HCT116 (cell line): ENCODE measurements around the gene PDK2. TPM values are rescaled to one million over a fixed set of nuclear protein-coding genes. Genes with fewer than 3 reads are reported as not detected.

ENCODE experiments used
- ATAC-seq: fragments of 200-7000 bp; cut with Tn5 transposase; 2 replicates; pipeline ENCODE4 v1.9.1; 2020; ENCODE audit warnings: mild to moderate bottlenecking, moderate library complexity
- BruUV-seq: library from RNA; stranded (reverse); fragments of 400-500 nt; replicated peaks from 2 replicates; lab custom pipeline; 2021; lab: Mats Ljungman, UMichigan
- CTCF ChIA-PET: fragments of 300-600 bp; sonication (Branson Sonifier 250); formaldehyde crosslinking; loops from one replicate; lab custom pipeline; 2021; ENCODE audit warnings: antibody characterized with exemption; lab: Charles Lee
- POLR2A ChIA-PET: fragments of 300-600, 350-600 bp; sonication (Branson Sonifier 250); formaldehyde crosslinking; loops from one replicate; lab custom pipeline; 2021; ENCODE audit warnings: antibody characterized with exemption; lab: Charles Lee
- RAD21 ChIA-PET, 2 experiments: fragments of 300-600 bp; sonication (Branson Sonifier 250); formaldehyde crosslinking; loops; one replicate each; lab custom pipeline; 2023; ENCODE audit warnings: low total read pairs in 2 of 2; ENCODE audit not compliant: uncharacterized antibody in 2 of 2, unreplicated experiment in 2 of 2, low non-redundant PET in 1 of 2; lab: Charles Lee
- DNase-seq: peaks from one replicate; pipeline ENCODE4 v3.0.0-alpha.2; 2010; ENCODE audit warnings: low read depth, low spot score
- H2AFZ ChIP-seq: fragments of 200-600 bp; shearing (Covaris generic), sonication (generic); 2 replicates; pipeline ENCODE4 v1.6.1; 2017; ENCODE audit warnings: low read depth, mixed run types, mixed read lengths, antibody characterized with exemption, low read length; ENCODE audit not compliant: poor library complexity, severe bottlenecking
- H3K27ac ChIP-seq: 2 replicates; pipeline ENCODE4 v1.5.1; 2012; ENCODE audit warnings: low read depth, low read length
- H3K27me3 ChIP-seq: fragments of 200-600 bp; sonication (generic); 2 replicates; pipeline ENCODE4 v1.6.1; 2016; ENCODE audit warnings: mixed run types, low read length, mixed read lengths; ENCODE audit not compliant: insufficient read depth
- H3K36me3 ChIP-seq, 2 experiments: fragments of 200-500 bp in 1 of 2; fragments of 200-600 bp in 1 of 2; sonication (Bioruptor generic) in 1 of 2; sonication (generic) in 1 of 2; 2 replicates each; pipeline versions ENCODE4 v1.5.1 to v1.6.1; 2014 to 2016; ENCODE audit warnings: low read length in 2 of 2, inconsistent platforms in 1 of 2, mixed read lengths in 1 of 2, mixed run types in 1 of 2; ENCODE audit not compliant: insufficient read depth in 2 of 2, control insufficient read depth in 1 of 2
- H3K4me1 ChIP-seq, 2 experiments: fragments of 200-600 bp in 1 of 2; sonication (generic) in 1 of 2; 2 replicates each; pipeline versions ENCODE4 v1.5.1 to v1.6.1; 2012 to 2017; ENCODE audit warnings: low read length in 2 of 2, inconsistent platforms in 1 of 2, mild to moderate bottlenecking in 1 of 2, mixed read lengths in 1 of 2, mixed run types in 1 of 2, moderate library complexity in 1 of 2; ENCODE audit not compliant: insufficient read depth in 2 of 2, control insufficient read depth in 1 of 2
- H3K4me2 ChIP-seq: fragments of 200-600 bp; sonication (generic); 2 replicates; pipeline ENCODE4 v1.6.1; 2017; ENCODE audit warnings: mixed run types, low read length, mixed read lengths
- H3K4me3 ChIP-seq, 2 experiments: fragments of 200-600 bp in 1 of 2; sonication (generic) in 1 of 2; replicated peaks in 1 of 2; 2 replicates each; pipeline ENCODE4 v1.5.1; 2011 to 2016; ENCODE audit warnings: low read length in 2 of 2, control low read depth in 1 of 2, low read depth in 1 of 2, mild to moderate bottlenecking in 1 of 2, mixed read lengths in 1 of 2, mixed run types in 1 of 2
- H3K79me2 ChIP-seq: fragments of 200-600 bp; sonication (generic); 2 replicates; pipeline ENCODE4 v1.6.1; 2017; ENCODE audit warnings: mild to moderate bottlenecking, mixed run types, low read length, moderate library complexity, mixed read lengths; ENCODE audit not compliant: insufficient read depth
- H3K9ac ChIP-seq: fragments of 200-600 bp; sonication (generic); 2 replicates; pipeline ENCODE4 v1.6.1; 2016; ENCODE audit warnings: low read length, mixed read lengths
- H3K9me2 ChIP-seq: fragments of 200-600 bp; sonication (generic), shearing (Covaris generic); 2 replicates; pipeline ENCODE4 v1.6.1; 2017; ENCODE audit warnings: mixed run types, mild to moderate bottlenecking, moderate library complexity; ENCODE audit not compliant: insufficient read depth
- H3K9me3 ChIP-seq, 2 experiments: fragments of 200-500 bp in 1 of 2; fragments of 200-600 bp in 1 of 2; sonication (Bioruptor generic) in 1 of 2; sonication (generic) in 1 of 2; 2 replicates each; pipeline ENCODE4 v1.6.1; 2014 to 2017; ENCODE audit warnings: low read length in 2 of 2, mixed read lengths in 2 of 2, inconsistent platforms in 1 of 2, low read depth in 1 of 2, mild to moderate bottlenecking in 1 of 2, mixed run types in 1 of 2, moderate library complexity in 1 of 2; ENCODE audit not compliant: control insufficient read depth in 1 of 2, insufficient read depth in 1 of 2
- H4K20me1 ChIP-seq: fragments of 200-600 bp; sonication (generic), shearing (Covaris generic); 2 replicates; pipeline ENCODE4 v1.6.1; 2017; ENCODE audit warnings: mixed run types, mild to moderate bottlenecking, moderate library complexity; ENCODE audit not compliant: insufficient read depth
- CBX3 ChIP-seq: IDR thresholded peaks from 2 replicates; pipeline ENCODE4 v1.6.1; 2012; ENCODE audit warnings: low read depth
- CEBPB ChIP-seq: IDR thresholded peaks from 2 replicates; pipeline ENCODE4 v1.6.1; 2012; ENCODE audit warnings: low read depth
- EGR1 ChIP-seq: IDR thresholded peaks from 2 replicates; pipeline ENCODE4 v1.6.1; 2012; ENCODE audit warnings: low read depth
- ELF1 ChIP-seq: IDR thresholded peaks from 2 replicates; pipeline ENCODE4 v1.6.1; 2012; ENCODE audit warnings: low read depth, borderline replicate concordance
- FOSL1 ChIP-seq: IDR thresholded peaks from 2 replicates; pipeline ENCODE4 v1.6.1; 2012; ENCODE audit warnings: low read depth
- SIN3A ChIP-seq: IDR thresholded peaks from 2 replicates; pipeline ENCODE4 v1.6.1; 2012; ENCODE audit warnings: low read depth
- SP1 ChIP-seq: IDR thresholded peaks from 2 replicates; pipeline ENCODE4 v1.6.1; 2012; ENCODE audit warnings: low read depth
- TCF7L2 ChIP-seq: IDR thresholded peaks from 2 replicates; pipeline ENCODE4 v1.7.0; 2011; ENCODE audit warnings: borderline replicate concordance, inconsistent platforms; ENCODE audit not compliant: insufficient read depth, insufficient read length; ENCODE audit errors: extremely low read depth
- ZFX ChIP-seq: fragments of 450-650 bp; IDR thresholded peaks from 2 replicates; pipeline ENCODE4 v1.6.1; 2017
- ZNF274 ChIP-seq: fragments of 200-500 bp; sonication (Bioruptor generic); IDR thresholded peaks from 2 replicates; pipeline ENCODE4 v1.6.1; 2014; ENCODE audit warnings: mild to moderate bottlenecking, low read depth, low read length, inconsistent platforms
- intact Hi-C: fragments of 100-400 bp; cut with micrococcal nuclease; formaldehyde crosslinking; loops from 2 replicates; pipeline ENCODE4 v1.10.0; 2022
- total RNA-seq: library from RNA; stranded (reverse); gene quantifications from one replicate; pipeline ENCODE4 v1.2.1, GENCODE V29; 2021; ENCODE audit not compliant: unreplicated experiment
- TF ChIP-seq, protein P1 (sequence below), 3 experiments: fragments of 200-600 bp in 1 of 3; sonication (generic) in 1 of 3; IDR thresholded peaks in 2 of 3; conservative IDR thresholded peaks in 1 of 3; 2 replicates each; pipeline ENCODE4 v1.5.1; 2012 to 2017; ENCODE audit warnings: low read depth in 2 of 3, low read length in 2 of 3, antibody characterized with exemption in 1 of 3, borderline replicate concordance in 1 of 3, control low read depth in 1 of 3, mild to moderate bottlenecking in 1 of 3, mixed read lengths in 1 of 3, mixed run types in 1 of 3, moderate library complexity in 1 of 3; ENCODE audit not compliant: insufficient read depth in 1 of 3
- TF ChIP-seq, protein P2 (sequence below): IDR thresholded peaks from 2 replicates; pipeline ENCODE4 v1.6.1; 2012
- TF ChIP-seq, protein P3 (sequence below): IDR thresholded peaks from 2 replicates; pipeline ENCODE4 v1.6.1; 2011; ENCODE audit warnings: mild to moderate bottlenecking, low read length, moderate library complexity; ENCODE audit not compliant: insufficient replicate concordance; ENCODE audit errors: extremely low read depth
- TF ChIP-seq, protein P4 (sequence below): IDR thresholded peaks from 2 replicates; pipeline ENCODE4 v1.6.1; 2012

The PDK2 gene
- total RNA-seq, 1 experiment from 2014 or later, result 39.1 TPM

DNA sequence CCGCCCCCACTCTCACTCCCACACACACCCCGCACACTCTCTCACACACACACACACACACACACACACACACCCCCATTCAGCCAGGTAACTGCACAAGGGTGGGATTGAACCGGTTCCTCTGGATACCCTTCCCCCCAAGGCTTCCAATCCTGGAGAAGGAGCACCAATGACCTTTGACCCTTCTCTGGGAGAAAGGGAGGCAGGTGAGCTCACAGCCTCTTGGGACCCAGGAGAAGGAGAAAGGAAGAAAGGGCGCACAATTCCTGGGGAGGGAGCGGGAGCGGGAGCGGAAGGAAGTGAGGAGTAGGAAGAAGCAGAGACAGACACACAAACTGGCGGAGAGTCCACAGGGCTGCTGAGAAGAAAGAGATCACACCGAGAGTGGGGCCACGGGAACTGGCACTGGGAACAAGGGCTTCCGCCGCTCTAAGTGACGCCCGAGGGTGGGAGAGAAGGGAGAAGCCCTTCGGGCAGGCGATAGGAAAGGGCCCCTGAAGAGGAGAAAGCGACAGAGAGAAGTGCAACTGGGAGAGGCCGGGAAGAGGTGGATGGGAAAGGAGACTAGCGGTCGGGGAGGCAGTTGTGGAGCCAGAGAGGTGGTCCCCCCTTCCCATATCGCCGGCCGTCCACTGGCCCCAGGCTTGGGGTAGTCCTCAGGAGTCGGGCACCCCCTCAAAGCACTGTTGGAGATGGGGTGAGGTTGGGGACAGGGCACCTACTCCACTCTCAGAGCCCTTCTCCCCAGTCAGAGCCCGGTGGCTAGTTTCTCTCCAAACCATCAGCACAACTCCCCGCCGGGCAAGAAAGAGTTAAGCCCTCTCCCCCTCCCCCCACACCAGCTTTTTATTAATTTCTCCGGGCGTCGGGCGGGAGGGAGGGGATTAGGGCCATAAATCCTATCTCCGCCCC is 33.5 kb downstream of the PDK2 start (continued):
- TF ChIP-seq, protein P1, sequence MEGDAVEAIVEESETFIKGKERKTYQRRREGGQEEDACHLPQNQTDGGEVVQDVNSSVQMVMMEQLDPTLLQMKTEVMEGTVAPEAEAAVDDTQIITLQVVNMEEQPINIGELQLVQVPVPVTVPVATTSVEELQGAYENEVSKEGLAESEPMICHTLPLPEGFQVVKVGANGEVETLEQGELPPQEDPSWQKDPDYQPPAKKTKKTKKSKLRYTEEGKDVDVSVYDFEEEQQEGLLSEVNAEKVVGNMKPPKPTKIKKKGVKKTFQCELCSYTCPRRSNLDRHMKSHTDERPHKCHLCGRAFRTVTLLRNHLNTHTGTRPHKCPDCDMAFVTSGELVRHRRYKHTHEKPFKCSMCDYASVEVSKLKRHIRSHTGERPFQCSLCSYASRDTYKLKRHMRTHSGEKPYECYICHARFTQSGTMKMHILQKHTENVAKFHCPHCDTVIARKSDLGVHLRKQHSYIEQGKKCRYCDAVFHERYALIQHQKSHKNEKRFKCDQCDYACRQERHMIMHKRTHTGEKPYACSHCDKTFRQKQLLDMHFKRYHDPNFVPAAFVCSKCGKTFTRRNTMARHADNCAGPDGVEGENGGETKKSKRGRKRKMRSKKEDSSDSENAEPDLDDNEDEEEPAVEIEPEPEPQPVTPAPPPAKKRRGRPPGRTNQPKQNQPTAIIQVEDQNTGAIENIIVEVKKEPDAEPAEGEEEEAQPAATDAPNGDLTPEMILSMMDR (IDR thresholded peaks at IDR 0.05 in 2 of 3, conservative IDR thresholded peaks at IDR 0.05 in 1 of 3; ENCODE audit: borderline replicate concordance in 1 of 3, insufficient read depth in 1 of 3, low read depth in 2 of 3, low read length in 2 of 3), result no peak
- TF ChIP-seq, protein P2, sequence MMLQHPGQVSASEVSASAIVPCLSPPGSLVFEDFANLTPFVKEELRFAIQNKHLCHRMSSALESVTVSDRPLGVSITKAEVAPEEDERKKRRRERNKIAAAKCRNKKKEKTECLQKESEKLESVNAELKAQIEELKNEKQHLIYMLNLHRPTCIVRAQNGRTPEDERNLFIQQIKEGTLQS, result no peak
- TF ChIP-seq TCF7L2, result no peak
- TF ChIP-seq, protein P3, sequence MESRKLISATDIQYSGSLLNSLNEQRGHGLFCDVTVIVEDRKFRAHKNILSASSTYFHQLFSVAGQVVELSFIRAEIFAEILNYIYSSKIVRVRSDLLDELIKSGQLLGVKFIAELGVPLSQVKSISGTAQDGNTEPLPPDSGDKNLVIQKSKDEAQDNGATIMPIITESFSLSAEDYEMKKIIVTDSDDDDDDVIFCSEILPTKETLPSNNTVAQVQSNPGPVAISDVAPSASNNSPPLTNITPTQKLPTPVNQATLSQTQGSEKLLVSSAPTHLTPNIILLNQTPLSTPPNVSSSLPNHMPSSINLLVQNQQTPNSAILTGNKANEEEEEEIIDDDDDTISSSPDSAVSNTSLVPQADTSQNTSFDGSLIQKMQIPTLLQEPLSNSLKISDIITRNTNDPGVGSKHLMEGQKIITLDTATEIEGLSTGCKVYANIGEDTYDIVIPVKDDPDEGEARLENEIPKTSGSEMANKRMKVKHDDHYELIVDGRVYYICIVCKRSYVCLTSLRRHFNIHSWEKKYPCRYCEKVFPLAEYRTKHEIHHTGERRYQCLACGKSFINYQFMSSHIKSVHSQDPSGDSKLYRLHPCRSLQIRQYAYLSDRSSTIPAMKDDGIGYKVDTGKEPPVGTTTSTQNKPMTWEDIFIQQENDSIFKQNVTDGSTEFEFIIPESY, result no peak
- no peak for TF ChIP-seq CEBPB

DNA sequence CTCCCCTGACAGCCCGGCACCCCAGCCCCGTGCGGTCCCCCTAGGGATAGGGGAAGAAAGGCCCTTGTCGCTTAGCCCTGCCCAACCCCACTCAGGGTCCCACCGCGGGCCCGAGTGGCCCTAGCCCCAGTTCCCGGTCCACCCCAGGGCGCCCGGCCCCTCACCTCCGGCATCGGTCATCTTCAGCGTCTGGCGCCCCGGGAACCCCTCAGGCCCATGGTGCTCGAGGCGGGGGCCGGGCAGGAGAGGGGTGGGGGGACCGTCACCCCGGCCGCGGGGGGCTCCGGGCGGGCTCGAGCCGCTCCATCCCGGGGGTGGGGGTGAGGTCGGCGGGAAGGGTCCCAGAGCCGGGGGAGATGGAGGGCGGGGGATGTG is 34.2 kb downstream of the PDK2 start:
- H3K4me2 ChIP-seq, result no peak overlapping the region
- H3K79me2 ChIP-seq, result no peaks in the 10 kb centered on the region
- no peaks in the 10 kb centered on the region for H4K20me1 ChIP-seq
- no peak overlapping the region for H3K9ac ChIP-seq
- intact Hi-C loops, result no loop called here
- H3K27ac ChIP-seq, result no peak overlapping the region
- H3K27me3 ChIP-seq, result no peaks in the 10 kb centered on the region
- DNase-seq, result no peak
- H3K4me1 ChIP-seq, result peaks cover 12 to 27% of the 10 kb centered on the region in 2 experiments
- no peaks in the 10 kb centered on the region for H3K9me3 ChIP-seq
- ChIA-PET RAD21 (no interaction called here), CTCF (no interaction called here), POLR2A (no interaction called here)
- BruUV-seq, result no TSS peak
- H3K9me2 ChIP-seq, result no peaks in the 10 kb centered on the region
- peaks cover 2 to 6% of the 10 kb centered on the region in 2 experiments; a peak in 2 of 4 replicates for H3K36me3 ChIP-seq
- TF ChIP-seq FOSL1 (no peak), CEBPB (no peak), EGR1 (no peak), ZNF274 (no peak), SIN3A (no peak), ELF1 (no peak), ZFX (no peak), SP1 (no peak), CBX3 (no peak)
- TF ChIP-seq, protein P4, sequence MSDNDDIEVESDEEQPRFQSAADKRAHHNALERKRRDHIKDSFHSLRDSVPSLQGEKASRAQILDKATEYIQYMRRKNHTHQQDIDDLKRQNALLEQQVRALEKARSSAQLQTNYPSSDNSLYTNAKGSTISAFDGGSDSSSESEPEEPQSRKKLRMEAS, result no peak
- TF ChIP-seq, protein P2, result no peak
- H2AFZ ChIP-seq, result no peak overlapping the region
- H3K4me3 ChIP-seq, result no peak overlapping the region
- ATAC-seq, result no peak
